ENCODE results near the gene GADD45G.

DNA sequence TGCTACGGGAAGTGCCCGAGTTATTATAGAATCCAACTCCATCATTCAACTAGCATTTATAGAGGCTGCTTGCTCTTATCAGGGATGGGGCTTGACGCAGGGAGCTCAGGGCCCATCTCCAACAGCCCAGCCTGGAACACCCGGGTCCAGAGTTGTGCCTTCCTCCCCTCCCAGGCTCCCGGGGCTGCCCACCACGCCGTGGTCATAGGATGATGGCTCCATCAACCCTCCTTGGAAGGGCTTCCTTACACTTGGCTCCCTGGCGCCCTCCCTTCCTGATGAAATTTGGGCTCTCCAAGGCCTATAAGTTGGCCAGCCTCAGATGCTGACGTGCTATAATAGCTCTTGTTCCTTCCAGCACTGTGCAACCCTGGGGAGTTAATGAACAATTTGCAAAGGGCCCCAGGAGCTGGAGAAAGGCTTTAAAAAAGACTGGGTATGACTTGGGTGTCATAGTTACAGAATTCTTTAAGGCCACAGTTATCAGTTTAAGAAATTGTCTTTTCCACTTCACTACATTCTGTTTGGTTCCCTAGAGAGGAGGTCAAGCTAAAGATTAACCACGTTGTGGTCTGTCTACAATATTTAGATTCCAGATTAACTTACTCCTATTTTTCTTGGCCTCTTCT, 42.5 kb upstream of the GADD45G start:
- TF ChIP-seq, protein P1, sequence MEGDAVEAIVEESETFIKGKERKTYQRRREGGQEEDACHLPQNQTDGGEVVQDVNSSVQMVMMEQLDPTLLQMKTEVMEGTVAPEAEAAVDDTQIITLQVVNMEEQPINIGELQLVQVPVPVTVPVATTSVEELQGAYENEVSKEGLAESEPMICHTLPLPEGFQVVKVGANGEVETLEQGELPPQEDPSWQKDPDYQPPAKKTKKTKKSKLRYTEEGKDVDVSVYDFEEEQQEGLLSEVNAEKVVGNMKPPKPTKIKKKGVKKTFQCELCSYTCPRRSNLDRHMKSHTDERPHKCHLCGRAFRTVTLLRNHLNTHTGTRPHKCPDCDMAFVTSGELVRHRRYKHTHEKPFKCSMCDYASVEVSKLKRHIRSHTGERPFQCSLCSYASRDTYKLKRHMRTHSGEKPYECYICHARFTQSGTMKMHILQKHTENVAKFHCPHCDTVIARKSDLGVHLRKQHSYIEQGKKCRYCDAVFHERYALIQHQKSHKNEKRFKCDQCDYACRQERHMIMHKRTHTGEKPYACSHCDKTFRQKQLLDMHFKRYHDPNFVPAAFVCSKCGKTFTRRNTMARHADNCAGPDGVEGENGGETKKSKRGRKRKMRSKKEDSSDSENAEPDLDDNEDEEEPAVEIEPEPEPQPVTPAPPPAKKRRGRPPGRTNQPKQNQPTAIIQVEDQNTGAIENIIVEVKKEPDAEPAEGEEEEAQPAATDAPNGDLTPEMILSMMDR (IDR thresholded peaks at IDR 0.05): no peak
- no peak for TF ChIP-seq POLR2AphosphoS5 (IDR thresholded peaks at IDR 0.05; ENCODE audit: low read depth, low read length)
- no peak for TF ChIP-seq YY1 (IDR thresholded peaks at IDR 0.05; ENCODE audit: low read depth)
- TF ChIP-seq RFX5 (IDR thresholded peaks at IDR 0.05; ENCODE audit: low read length): no peak
- no peak for TF ChIP-seq EZH2phosphoT487 (IDR thresholded peaks at IDR 0.05; ENCODE audit: borderline replicate concordance, low read depth)
- TF ChIP-seq JUND (IDR thresholded peaks at IDR 0.05): no peak
- no peak for TF ChIP-seq RAD21 (IDR thresholded peaks at IDR 0.05; ENCODE audit: low read length)
- TF ChIP-seq RCOR1 (IDR thresholded peaks at IDR 0.05; ENCODE audit: low read length): no peak
- TF ChIP-seq EP300 (IDR thresholded peaks at IDR 0.05; ENCODE audit: borderline replicate concordance in 1 of 2, low read depth in 1 of 2, low read length in 1 of 2): no peak
- TF ChIP-seq, protein P2, sequence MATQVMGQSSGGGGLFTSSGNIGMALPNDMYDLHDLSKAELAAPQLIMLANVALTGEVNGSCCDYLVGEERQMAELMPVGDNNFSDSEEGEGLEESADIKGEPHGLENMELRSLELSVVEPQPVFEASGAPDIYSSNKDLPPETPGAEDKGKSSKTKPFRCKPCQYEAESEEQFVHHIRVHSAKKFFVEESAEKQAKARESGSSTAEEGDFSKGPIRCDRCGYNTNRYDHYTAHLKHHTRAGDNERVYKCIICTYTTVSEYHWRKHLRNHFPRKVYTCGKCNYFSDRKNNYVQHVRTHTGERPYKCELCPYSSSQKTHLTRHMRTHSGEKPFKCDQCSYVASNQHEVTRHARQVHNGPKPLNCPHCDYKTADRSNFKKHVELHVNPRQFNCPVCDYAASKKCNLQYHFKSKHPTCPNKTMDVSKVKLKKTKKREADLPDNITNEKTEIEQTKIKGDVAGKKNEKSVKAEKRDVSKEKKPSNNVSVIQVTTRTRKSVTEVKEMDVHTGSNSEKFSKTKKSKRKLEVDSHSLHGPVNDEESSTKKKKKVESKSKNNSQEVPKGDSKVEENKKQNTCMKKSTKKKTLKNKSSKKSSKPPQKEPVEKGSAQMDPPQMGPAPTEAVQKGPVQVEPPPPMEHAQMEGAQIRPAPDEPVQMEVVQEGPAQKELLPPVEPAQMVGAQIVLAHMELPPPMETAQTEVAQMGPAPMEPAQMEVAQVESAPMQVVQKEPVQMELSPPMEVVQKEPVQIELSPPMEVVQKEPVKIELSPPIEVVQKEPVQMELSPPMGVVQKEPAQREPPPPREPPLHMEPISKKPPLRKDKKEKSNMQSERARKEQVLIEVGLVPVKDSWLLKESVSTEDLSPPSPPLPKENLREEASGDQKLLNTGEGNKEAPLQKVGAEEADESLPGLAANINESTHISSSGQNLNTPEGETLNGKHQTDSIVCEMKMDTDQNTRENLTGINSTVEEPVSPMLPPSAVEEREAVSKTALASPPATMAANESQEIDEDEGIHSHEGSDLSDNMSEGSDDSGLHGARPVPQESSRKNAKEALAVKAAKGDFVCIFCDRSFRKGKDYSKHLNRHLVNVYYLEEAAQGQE (IDR thresholded peaks at IDR 0.05; ENCODE audit: low read depth, low read length): no peak
- no peak for TF ChIP-seq GATA2 (CRISPR knock-in tag; IDR thresholded peaks at IDR 0.05)
- TF ChIP-seq ELF1 (IDR thresholded peaks at IDR 0.05): no peak
- no peak for TF ChIP-seq FOXJ3 (CRISPR knock-in tag; IDR thresholded peaks at IDR 0.05)
